PC-9 (cell line): ENCODE data around the gene NR1H2.

Source experiments
- CTCF ChIP-seq: fragments of 200-600 bp; sonication (generic); conservative IDR thresholded peaks from 2 replicates; pipeline ENCODE4 v1.6.1; 2017; ENCODE audit warnings: mixed run types, antibody characterized with exemption, mild to moderate bottlenecking, moderate library complexity
- EZH2 ChIP-seq: fragments of 200-600 bp; sonication (generic); IDR thresholded peaks from 2 replicates; pipeline ENCODE4 v1.8.0; 2017; ENCODE audit warnings: antibody characterized with exemption, low read depth

DNA sequence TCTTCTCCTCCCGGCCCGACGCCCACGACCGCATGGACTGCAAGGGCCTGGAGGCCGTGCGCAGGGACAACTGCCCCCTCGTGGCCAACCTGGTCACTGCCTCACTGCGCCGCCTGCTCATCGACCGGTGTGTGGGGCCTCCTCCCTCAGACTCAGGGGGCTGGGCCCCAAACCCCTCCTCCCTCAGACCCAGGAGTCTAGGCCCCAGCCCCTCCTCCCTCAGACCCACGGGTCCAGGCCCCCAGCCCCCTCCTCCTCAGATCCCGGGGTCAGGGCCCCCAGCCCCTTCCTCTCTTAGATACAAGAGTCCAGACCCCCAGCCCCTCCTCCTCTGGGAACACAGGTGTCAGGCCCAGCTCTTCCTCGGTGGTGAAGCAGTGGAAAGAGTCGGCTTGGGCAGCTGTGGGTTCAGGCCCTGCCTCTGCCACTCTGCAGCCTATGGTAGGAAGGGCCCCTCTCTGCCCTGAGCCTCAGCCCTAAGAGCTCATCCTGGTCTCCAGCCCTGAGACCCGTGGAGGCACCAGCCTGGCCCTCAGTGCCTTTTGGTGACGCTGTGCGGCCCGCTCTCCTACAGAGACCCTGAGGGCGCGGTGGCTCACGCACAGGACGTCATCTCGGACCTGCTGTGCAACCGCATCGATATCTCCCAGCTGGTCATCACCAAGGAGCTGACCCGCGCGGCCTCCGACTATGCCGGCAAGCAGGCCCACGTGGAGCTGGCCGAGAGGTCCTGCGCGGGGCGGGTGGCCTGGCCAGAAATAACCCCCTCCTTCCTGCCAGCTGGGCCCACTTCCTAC is 38.8 kb downstream of the NR1H2 start:
- TF ChIP-seq EZH2 (no peak), CTCF (peak; percentile 77)
